Osteoblast (primary cell): ENCODE measurements around the gene ERCC4. TPM values are rescaled to one million over a fixed set of nuclear protein-coding genes. Genes with fewer than 3 reads are reported as not detected.
A peak's percentile ranks its signal among the peaks of the same experiment; 100 is the strongest.

Experiments
- DNase-seq: peaks from one replicate; pipeline ENCODE4 v3.0.0; 2011; ENCODE audit warnings: low spot score, mixed read lengths; ENCODE audit not compliant: insufficient read length; ENCODE audit errors: missing footprints
- H2AFZ ChIP-seq: 2 replicates; pipeline ENCODE4 v1.6.0; 2011; ENCODE audit warnings: mild to moderate bottlenecking, low read length
- H3K27ac ChIP-seq: 2 replicates; pipeline ENCODE4 v1.5.1; 2011; ENCODE audit warnings: mild to moderate bottlenecking, low read depth, low read length, moderate library complexity
- H3K27me3 ChIP-seq: 2 replicates; pipeline ENCODE4 v1.6.0; 2012; ENCODE audit warnings: mild to moderate bottlenecking, control low read depth, inconsistent platforms, low read length, moderate library complexity; ENCODE audit not compliant: insufficient read depth
- H3K36me3 ChIP-seq: 2 replicates; pipeline ENCODE4 v1.5.1; 2011; ENCODE audit warnings: mild to moderate bottlenecking, low read length, control low read depth, moderate library complexity; ENCODE audit not compliant: insufficient read depth
- H3K4me1 ChIP-seq: 2 replicates; pipeline ENCODE4 v1.5.1; 2011; ENCODE audit warnings: mild to moderate bottlenecking, low read length, control low read depth, moderate library complexity; ENCODE audit not compliant: insufficient read depth
- H3K4me2 ChIP-seq: 2 replicates; pipeline ENCODE4 v1.6.0; 2011; ENCODE audit warnings: mild to moderate bottlenecking, low read length; ENCODE audit not compliant: insufficient read depth
- H3K4me3 ChIP-seq: fragments of 200-600 bp; sonication (generic); 3 replicates; pipeline ENCODE4 v1.5.1; 2012; ENCODE audit warnings: mild to moderate bottlenecking, low read length, inconsistent platforms; ENCODE audit not compliant: insufficient read depth
- H3K79me2 ChIP-seq: 2 replicates; pipeline ENCODE4 v1.6.0; 2012; ENCODE audit warnings: mild to moderate bottlenecking, low read length, control low read depth, inconsistent platforms; ENCODE audit not compliant: insufficient read depth
- H3K9me3 ChIP-seq: 2 replicates; pipeline ENCODE4 v1.5.1; 2011; ENCODE audit warnings: low read depth, low read length, control low read depth
- H4K20me1 ChIP-seq: 2 replicates; pipeline ENCODE4 v1.6.0; 2012; ENCODE audit warnings: mild to moderate bottlenecking, low read length, control low read depth; ENCODE audit not compliant: insufficient read depth
- CTCF ChIP-seq: IDR thresholded peaks from 2 replicates; pipeline ENCODE4 v1.5.1; 2011; ENCODE audit warnings: mild to moderate bottlenecking, low read depth, low read length, moderate library complexity; ENCODE audit errors: extremely low read depth
- total RNA-seq: library from RNA; depleted of rRNA; stranded (reverse); fragments of >200 nt; gene quantifications from 2 replicates; pipeline ENCODE4 v1.2.3, GENCODE V29; 2012

The ERCC4 gene
- total RNA-seq, 1 donor, result 9.0 TPM

DNA sequence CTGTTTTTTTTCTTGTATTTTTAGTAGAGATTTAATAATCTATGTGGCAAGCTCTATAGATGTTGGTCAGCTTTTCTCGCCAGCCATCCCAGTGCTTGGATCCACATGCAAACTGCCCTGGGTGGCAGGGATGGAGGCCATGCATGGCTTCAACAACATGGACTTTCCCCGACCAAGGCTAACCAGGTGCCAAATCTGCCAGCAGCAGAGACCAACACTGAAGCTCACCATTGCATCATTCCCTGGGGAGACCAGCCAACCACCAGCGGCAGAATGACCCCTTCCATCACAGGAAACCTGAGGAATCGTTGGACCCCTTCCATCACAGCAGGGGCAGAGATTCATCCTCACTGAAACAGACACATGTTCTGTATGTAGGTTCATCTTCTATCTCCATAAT, 27.7 kb upstream of the ERCC4 start:
- H3K9me3 ChIP-seq, result peaks cover 2% of the 10 kb centered on the region
- no peak overlapping the region for H3K4me3 ChIP-seq
- no peaks in the 10 kb centered on the region for H3K4me1 ChIP-seq
- no peaks in the 10 kb centered on the region for H3K36me3 ChIP-seq
- TF ChIP-seq CTCF, result no peak
- peaks cover 6% of the 10 kb centered on the region for H3K27me3 ChIP-seq
- no peak overlapping the region for H3K4me2 ChIP-seq
- H4K20me1 ChIP-seq, result no peaks in the 10 kb centered on the region
- no peak for DNase-seq
- no peak overlapping the region for H3K27ac ChIP-seq
- H3K79me2 ChIP-seq, result no peaks in the 10 kb centered on the region
- H2AFZ ChIP-seq, result no peak overlapping the region

DNA sequence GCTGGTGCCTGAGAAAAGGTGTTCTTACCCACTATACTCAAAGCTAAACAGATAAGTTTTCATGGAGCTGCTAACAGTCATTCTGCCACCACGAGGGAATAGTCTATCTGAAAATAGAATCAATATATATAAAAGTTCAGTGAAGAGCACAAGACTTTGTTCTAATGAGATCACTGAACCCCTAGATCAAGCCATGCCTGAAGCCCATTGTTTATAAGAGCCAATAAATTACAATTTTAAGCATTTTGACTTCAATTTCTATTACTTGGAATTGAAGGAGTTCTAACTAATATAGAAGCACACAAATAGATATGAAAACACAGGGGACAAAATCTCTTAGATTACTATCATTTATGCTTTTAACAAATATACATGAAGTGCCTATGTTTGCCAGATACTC, 24.4 kb upstream of the ERCC4 start:
- no peaks in the 10 kb centered on the region for H3K36me3 ChIP-seq
- DNase-seq, result no peak
- H3K9me3 ChIP-seq, result peaks cover 2% of the 10 kb centered on the region
- H3K4me2 ChIP-seq, result no peak overlapping the region
- TF ChIP-seq CTCF, result no peak
- H2AFZ ChIP-seq, result no peak overlapping the region
- peaks cover 3% of the 10 kb centered on the region for H3K27me3 ChIP-seq
- no peak overlapping the region for H3K4me3 ChIP-seq
- no peaks in the 10 kb centered on the region for H3K4me1 ChIP-seq
- no peaks in the 10 kb centered on the region for H3K79me2 ChIP-seq
- no peak overlapping the region for H3K27ac ChIP-seq
- no peaks in the 10 kb centered on the region for H4K20me1 ChIP-seq

- Histone ChIP-seq H4K20me1 (no peaks in the 10 kb centered on the region), H3K4me1 (no peaks in the 10 kb centered on the region), H3K9me3 (peaks cover 2% of the 10 kb centered on the region), H3K27ac (no peak overlapping the region), H2AFZ (no peak overlapping the region), H3K4me2 (no peak overlapping the region), H3K27me3 (peaks cover 3% of the 10 kb centered on the region), H3K4me3 (no peak overlapping the region), H3K36me3 (no peaks in the 10 kb centered on the region), H3K79me2 (no peaks in the 10 kb centered on the region)
- TF ChIP-seq CTCF, result peak; percentile 28
- no peak for DNase-seq
These were observed 23.3 kb upstream of the ERCC4 start for GRCh38 chr16:13896543-13897182.

GRCh38 chr16:13897806-13898205, 22.1 kb upstream of the ERCC4 start:
- Histone ChIP-seq H3K4me2 (no peak overlapping the region), H3K4me1 (peaks cover 4% of the 10 kb centered on the region), H3K9me3 (peaks cover 2% of the 10 kb centered on the region), H3K36me3 (no peaks in the 10 kb centered on the region), H3K27me3 (peaks cover 3% of the 10 kb centered on the region), H3K27ac (no peak overlapping the region), H3K4me3 (no peak overlapping the region), H4K20me1 (no peaks in the 10 kb centered on the region), H3K79me2 (no peaks in the 10 kb centered on the region), H2AFZ (no peak overlapping the region)
- no peak for TF ChIP-seq CTCF
- DNase-seq, result no peak
